H1 (cell line): ENCODE measurements around the gene TMEM130. TPM values are rescaled to one million over a fixed set of nuclear protein-coding genes. Genes with fewer than 3 reads are reported as not detected.
A peak's percentile ranks its signal among the peaks of the same experiment; 100 is the strongest.

Source experiments
- CTCF ChIA-PET: fragments of 300-600 bp; sonication (Branson Sonifier 250); formaldehyde crosslinking; loops from one replicate; lab custom pipeline; 2021; ENCODE audit not compliant: partially characterized antibody; lab: Charles Lee
- POLR2A ChIA-PET: fragments of 300-600 bp; sonication (Branson Sonifier 250); formaldehyde crosslinking; loops from one replicate; lab custom pipeline; 2021; ENCODE audit warnings: inconsistent platforms; ENCODE audit not compliant: partially characterized antibody; lab: Charles Lee
- DNase-seq, 2 experiments: peaks; one replicate each; pipeline versions ENCODE4 v3.0.0 to v3.0.0-alpha.2; 2010 to 2022; ENCODE audit warnings: low spot score in 2 of 2, low read depth in 1 of 2, mixed read lengths in 1 of 2
- FAIRE-seq: peaks from 2 replicates; lab custom pipeline; 2011; peaks lifted over from hg19 to GRCh38; lab: Jason Lieb, UNC
- H2AFZ ChIP-seq: 2 replicates; pipeline ENCODE4 v1.8.1; 2012; ENCODE audit warnings: low read length, inconsistent platforms
- H2AK5ac ChIP-seq: 2 replicates; pipeline ENCODE4 v1.6.1; 2013; ENCODE audit warnings: low read depth, low read length
- H2BK120ac ChIP-seq: replicated peaks from 2 replicates; pipeline ENCODE3; 2013; ENCODE audit warnings: low read depth, low read length, inconsistent platforms
- H2BK12ac ChIP-seq: 2 replicates; pipeline ENCODE4 v1.6.1; 2013; ENCODE audit warnings: low read depth, low read length
- H2BK15ac ChIP-seq: 2 replicates; pipeline ENCODE4 v1.6.1; 2013; ENCODE audit warnings: low read length
- H2BK20ac ChIP-seq: 2 replicates; pipeline ENCODE4 v1.6.1; 2013; ENCODE audit warnings: low read length
- H2BK5ac ChIP-seq: 2 replicates; pipeline ENCODE4 v1.6.1; 2013; ENCODE audit warnings: low read depth, low read length
- H3K14ac ChIP-seq: 2 replicates; pipeline ENCODE4 v1.6.1; 2013; ENCODE audit warnings: inconsistent platforms; ENCODE audit not compliant: insufficient read length
- H3K18ac ChIP-seq: 2 replicates; pipeline ENCODE4 v1.6.1; 2013; ENCODE audit warnings: low read length; ENCODE audit errors: extremely low read depth
- H3K23ac ChIP-seq: 2 replicates; pipeline ENCODE4 v1.6.1; 2013; ENCODE audit warnings: inconsistent platforms; ENCODE audit not compliant: insufficient read length
- H3K23me2 ChIP-seq: 2 replicates; pipeline ENCODE4 v1.6.1; 2013; ENCODE audit warnings: low read depth, low read length
- H3K27ac ChIP-seq: 2 replicates; pipeline ENCODE4 v1.6.1; 2011; ENCODE audit warnings: low read depth, low read length, inconsistent platforms
- H3K27me3 ChIP-seq, 4 experiments: replicated peaks in 1 of 4; 1 replicate in 1 of 4; 2 replicates in 3 of 4; pipeline versions ENCODE4 v1.6.1 to v1.8.1; 2011 to 2013; ENCODE audit warnings: low read length in 3 of 4, mild to moderate bottlenecking in 3 of 4, inconsistent platforms in 2 of 4, mixed read lengths in 2 of 4, moderate library complexity in 1 of 4; ENCODE audit not compliant: control insufficient read depth in 3 of 4, insufficient read depth in 3 of 4; ENCODE audit errors: extremely low read depth in 1 of 4
- H3K36me3 ChIP-seq, 4 experiments: 2 replicates each; pipeline versions ENCODE4 v1.6.1 to v1.8.1; 2011 to 2013; ENCODE audit warnings: mild to moderate bottlenecking in 4 of 4, low read length in 3 of 4, moderate library complexity in 2 of 4, control low read depth in 1 of 4, inconsistent platforms in 1 of 4; ENCODE audit not compliant: insufficient read depth in 4 of 4, control insufficient read depth in 2 of 4
- H3K4ac ChIP-seq: replicated peaks from 2 replicates; pipeline ENCODE3; 2013; ENCODE audit warnings: low read length, low read depth, mixed read lengths, inconsistent platforms; ENCODE audit not compliant: insufficient read length
- H3K4me1 ChIP-seq, 4 experiments: replicated peaks in 1 of 4; 1 replicate in 1 of 4; 2 replicates in 3 of 4; pipeline versions ENCODE4 v1.6.1 to v1.8.1; 2011 to 2013; ENCODE audit warnings: low read length in 3 of 4, inconsistent platforms in 2 of 4, mixed read lengths in 1 of 4; ENCODE audit not compliant: insufficient read depth in 4 of 4, control insufficient read depth in 3 of 4
- H3K4me2 ChIP-seq, 2 experiments: 2 replicates each; pipeline versions ENCODE4 v1.6.1 to v1.8.1; 2011 to 2013; ENCODE audit warnings: low read depth in 2 of 2, low read length in 2 of 2, control low read depth in 1 of 2, inconsistent platforms in 1 of 2, mild to moderate bottlenecking in 1 of 2; ENCODE audit not compliant: insufficient read depth in 1 of 2
- H3K4me3 ChIP-seq, 4 experiments: fragments of 200-600, 300-600 bp in 1 of 4; sonication (generic), shearing (Covaris generic), sonication (Bioruptor Twin) in 1 of 4; 2 replicates each; pipeline versions ENCODE4 v1.5.1 to v1.8.1; 2011 to 2016; ENCODE audit warnings: low read length in 4 of 4, low read depth in 3 of 4, control low read depth in 2 of 4, inconsistent platforms in 2 of 4, mild to moderate bottlenecking in 2 of 4, mixed read lengths in 1 of 4, moderate library complexity in 1 of 4; ENCODE audit not compliant: insufficient read depth in 2 of 4; ENCODE audit errors: extremely low read depth in 1 of 4
- H3K56ac ChIP-seq: replicated peaks from 2 replicates; pipeline ENCODE3; 2013; ENCODE audit warnings: low read depth, mild to moderate bottlenecking, mixed read lengths, low read length, inconsistent platforms; ENCODE audit not compliant: insufficient read length
- H3K79me1 ChIP-seq: 2 replicates; pipeline ENCODE4 v1.6.1; 2013; ENCODE audit warnings: low read depth, low read length, control low read depth
- H3K79me2 ChIP-seq, 2 experiments: 2 replicates each; pipeline versions ENCODE4 v1.6.1 to v1.8.1; 2012 to 2013; ENCODE audit warnings: low read length in 2 of 2, mild to moderate bottlenecking in 2 of 2, inconsistent platforms in 1 of 2; ENCODE audit not compliant: insufficient read depth in 2 of 2, control insufficient read depth in 1 of 2
- H3K9ac ChIP-seq, 4 experiments: replicated peaks in 1 of 4; 1 replicate in 1 of 4; 2 replicates in 3 of 4; pipeline versions ENCODE4 v1.6.1 to v1.8.1; 2011 to 2013; ENCODE audit warnings: low read depth in 3 of 4, low read length in 3 of 4, control low read depth in 2 of 4, mild to moderate bottlenecking in 2 of 4, moderate library complexity in 2 of 4, inconsistent platforms in 1 of 4; ENCODE audit errors: extremely low read depth in 1 of 4
- H3K9me3 ChIP-seq, 2 experiments: 2 replicates each; pipeline versions ENCODE4 v1.6.1 to v1.8.1; 2012 to 2013; ENCODE audit warnings: mild to moderate bottlenecking in 2 of 2, moderate library complexity in 2 of 2, control low read depth in 1 of 2, inconsistent platforms in 1 of 2, low read depth in 1 of 2, low read length in 1 of 2, mixed read lengths in 1 of 2; ENCODE audit not compliant: insufficient read depth in 2 of 2
- H4K20me1 ChIP-seq, 2 experiments: replicated peaks in 1 of 2; 2 replicates each; pipeline versions ENCODE3 to v1.8.1; 2011 to 2013; ENCODE audit warnings: inconsistent platforms in 2 of 2, low read length in 2 of 2, mild to moderate bottlenecking in 1 of 2; ENCODE audit not compliant: insufficient read depth in 2 of 2, control insufficient read depth in 1 of 2
- H4K5ac ChIP-seq: 2 replicates; pipeline ENCODE4 v1.6.1; 2013; ENCODE audit warnings: low read length, low read depth, mixed read lengths, inconsistent platforms; ENCODE audit not compliant: insufficient read length
- H4K8ac ChIP-seq: 2 replicates; pipeline ENCODE4 v1.8.0; 2013; ENCODE audit warnings: mild to moderate bottlenecking, moderate library complexity, low read length, inconsistent platforms; ENCODE audit not compliant: insufficient read depth; ENCODE audit errors: extremely low read depth
- H4K91ac ChIP-seq: replicated peaks from 2 replicates; pipeline ENCODE3; 2013; ENCODE audit warnings: low read length, mixed read lengths, inconsistent platforms; ENCODE audit not compliant: insufficient read length
- KDM1A ChIP-seq: fragments of 200-600, 300-600 bp; sonication (generic); IDR thresholded peaks from 2 replicates; pipeline ENCODE4 v1.7.1; 2016; ENCODE audit warnings: mild to moderate bottlenecking, low read length, borderline replicate concordance
- RAD21 ChIP-seq, 2 experiments: IDR thresholded peaks in 1 of 2; conservative IDR thresholded peaks in 1 of 2; 2 replicates each; pipeline ENCODE4 v1.6.1; 2011; ENCODE audit warnings: low read depth in 2 of 2, low read length in 2 of 2, improper control_type of control experiment in 1 of 2, inconsistent platforms in 1 of 2, mild to moderate bottlenecking in 1 of 2, moderate library complexity in 1 of 2
- WGBS, 2 experiments: shearing (Covaris generic) in 1 of 2; methylation state at CpG; one replicate each; pipeline versions ENCODE4 v1.1.6 to v1.1.7; 2013 to 2015; ENCODE audit warnings: low lambda C conversion rate in 2 of 2, mixed read lengths in 2 of 2, inconsistent platforms in 1 of 2, low coverage in 1 of 2, missing lambda C conversion rate in 1 of 2; ENCODE audit not compliant: insufficient replicate concordance in 2 of 2, insufficient coverage in 1 of 2, insufficient read length in 1 of 2; ENCODE audit errors: extremely low coverage in 1 of 2, missing lambda C conversion rate in 1 of 2; 5-methylcytosine and 5-hydroxymethylcytosine counted together
- polyA plus RNA-seq, 7 experiments: library from polyadenylated mRNA; depleted of rRNA in 3 of 7; stranded (reverse) in 5 of 7; unstranded in 2 of 7; fragments of >200 nt in 5 of 7; fragments of 200-250 nt in 2 of 7; gene quantifications; 1 replicate in 5 of 7; 2 replicates in 1 of 7; 4 replicates in 1 of 7; pipeline versions ENCODE4 v1.2.1 to v1.2.3, GENCODE V29; 2011 to 2013; ENCODE audit warnings: missing spikeins in 2 of 7, mixed read lengths in 2 of 7
- total RNA-seq: library from RNA; stranded (reverse); fragmentation: NEBNext Ultra II Directional; extraction: Animal tissue kit (Norgen Biotek cat#: 25700); gene quantifications from 2 replicates; pipeline ENCODE4 v1.2.1, GENCODE V29; 2021

TMEM130 gene
- total and polyA plus RNA-seq, 2 of the 8 experiments (the other 6 are each of a cell fraction or from before 2014, with no cell fraction given), result 2.9 to 6.6 TPM

DNA sequence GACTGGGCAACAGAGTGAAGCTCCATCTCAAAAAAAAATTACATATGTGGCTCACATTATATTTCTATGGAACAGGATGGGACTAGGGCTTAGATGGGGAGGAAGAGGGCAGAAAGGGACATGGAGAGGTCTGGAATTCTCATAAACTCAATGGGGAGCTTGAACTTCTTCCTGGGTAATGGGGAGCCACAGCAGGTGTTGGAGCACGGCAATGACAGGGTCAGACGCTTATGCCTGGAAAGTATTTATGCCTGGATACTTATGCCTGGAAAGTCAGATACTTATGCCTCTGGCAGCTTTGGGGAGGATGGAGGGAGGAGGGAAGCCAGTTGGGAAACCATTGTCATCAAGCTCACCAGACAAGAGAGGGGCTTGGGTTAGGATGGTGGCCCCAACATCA, 36.8 kb downstream of the TMEM130 start:
- H2BK12ac ChIP-seq, result no peak overlapping the region
- no peaks in the 10 kb centered on the region for H3K79me2 ChIP-seq
- H2AK5ac ChIP-seq, result no peak overlapping the region
- POLR2A ChIA-PET, result interaction anchor here (0.5 kb wide), 1 partner anchor 64 kb away, joined by 4 read pairs; no protein-coding TSS in a partner anchor
- WGBS, 2 experiments, result 81% methylated on average over 2 of the region's 2 CpGs; no CpG with 5 or more reads in 1 of the 2 experiments
- no peak overlapping the region for H3K4me3 ChIP-seq
- H3K79me1 ChIP-seq, result no peaks in the 10 kb centered on the region
- no peak overlapping the region for H2BK20ac ChIP-seq
- no peaks in the 10 kb centered on the region for H3K9me3 ChIP-seq
- no peak overlapping the region for H3K14ac ChIP-seq
- no peak overlapping the region for H2AFZ ChIP-seq
- H2BK15ac ChIP-seq, result no peak overlapping the region
- no peaks in the 10 kb centered on the region for H3K23me2 ChIP-seq
- H3K4me2 ChIP-seq, result no peak overlapping the region
- TF ChIP-seq KDM1A (peak; percentile 67; the same call in 1 of the 2 replicates), RAD21 (IDR thresholded peaks at IDR 0.05 in 1 of 2, conservative IDR thresholded peaks at IDR 0.05 in 1 of 2; ENCODE audit: low read depth in 2 of 2, low read length in 2 of 2) (no peak)
- H3K18ac ChIP-seq, result no peak overlapping the region
- FAIRE-seq, result no peak
- no peak overlapping the region for H3K56ac ChIP-seq
- no peak overlapping the region for H3K9ac ChIP-seq
- peaks cover 0 to 5% (median 2%) of the 10 kb centered on the region in 4 experiments; a peak in 4 of 7 replicates for H3K4me1 ChIP-seq
- H2BK120ac ChIP-seq, result no peak overlapping the region
- H3K27me3 ChIP-seq, result no peaks in the 10 kb centered on the region
- no peak overlapping the region for H3K27ac ChIP-seq
- H3K36me3 ChIP-seq, result no peaks in the 10 kb centered on the region
- H4K91ac ChIP-seq, result no peak overlapping the region
- no peak overlapping the region for H2BK5ac ChIP-seq
- CTCF ChIA-PET, result interaction anchor here (0.7 to 17.3 kb wide), 27 partner anchors 11 to 567 kb away, joined by 3 to 365 read pairs (median 8); partner anchors contain the start of gene TRRAP
- H4K20me1 ChIP-seq, result no peaks in the 10 kb centered on the region
- H3K4ac ChIP-seq, result no peak overlapping the region
- no peak overlapping the region for H4K5ac ChIP-seq
- DNase-seq, result no peak
- no peak overlapping the region for H4K8ac ChIP-seq
- no peak overlapping the region for H3K23ac ChIP-seq
